Transverse colon (tissue), 4 donors: Measurements from ENCODE around the gene TOP2A.
A peak's percentile ranks its signal among the peaks of the same experiment; 100 is the strongest.

Experiments
- CTCF ChIP-seq, 5 experiments: fragments of 200-600 bp in 3 of 5; fragments of 450-650 bp in 2 of 5; sonication (generic) in 3 of 5; IDR thresholded peaks; 1 replicate in 2 of 5; 2 replicates in 3 of 5; pipeline ENCODE4 v1.5.1; 2016 to 2017; ENCODE audit warnings: antibody characterized with exemption in 5 of 5, inconsistent platforms in 3 of 5, mild to moderate bottlenecking in 2 of 5, moderate library complexity in 1 of 5
- EP300 ChIP-seq: sonication (generic); formaldehyde crosslinking; IDR thresholded peaks from one replicate; pipeline ENCODE4 v1.6.1; 2017; ENCODE audit warnings: antibody characterized with exemption, low read depth
- POLR2A ChIP-seq: fragments of 450-650 bp; IDR thresholded peaks from one replicate; pipeline ENCODE4 v1.6.1; 2016; ENCODE audit warnings: antibody characterized with exemption, mild to moderate bottlenecking, moderate library complexity
- POLR2AphosphoS5 ChIP-seq, 3 donors: sonication (generic); formaldehyde crosslinking; IDR thresholded peaks; one replicate each; pipeline ENCODE4 v1.6.1; 2016; ENCODE audit warnings: antibody characterized with exemption in 3 of 3

- TF ChIP-seq POLR2A: no peak
- TF ChIP-seq CTCF (IDR thresholded peaks at IDR 0.05): peak in 4 of 5 experiments; percentile 8 to 54 (median 32)
- no peak for TF ChIP-seq POLR2AphosphoS5 (IDR thresholded peaks at IDR 0.05)
- TF ChIP-seq EP300: no peak
Measured at GRCh38 chr17:40445751-40446468, 28.2 kb upstream of the TOP2A start.
